Measurements from ENCODE around the gene RNF223. TPM values are rescaled to one million over a fixed set of nuclear protein-coding genes. Genes with fewer than 3 reads are reported as not detected.
"Not testable (repeated sequence)": the region's sequence is repeated elsewhere in the genome, so short reads cannot be mapped to it uniquely, and the experiment has no call there.

The RNF223 gene
- total RNA-seq, 2 experiments from 2014 or later, result not detected

DNA sequence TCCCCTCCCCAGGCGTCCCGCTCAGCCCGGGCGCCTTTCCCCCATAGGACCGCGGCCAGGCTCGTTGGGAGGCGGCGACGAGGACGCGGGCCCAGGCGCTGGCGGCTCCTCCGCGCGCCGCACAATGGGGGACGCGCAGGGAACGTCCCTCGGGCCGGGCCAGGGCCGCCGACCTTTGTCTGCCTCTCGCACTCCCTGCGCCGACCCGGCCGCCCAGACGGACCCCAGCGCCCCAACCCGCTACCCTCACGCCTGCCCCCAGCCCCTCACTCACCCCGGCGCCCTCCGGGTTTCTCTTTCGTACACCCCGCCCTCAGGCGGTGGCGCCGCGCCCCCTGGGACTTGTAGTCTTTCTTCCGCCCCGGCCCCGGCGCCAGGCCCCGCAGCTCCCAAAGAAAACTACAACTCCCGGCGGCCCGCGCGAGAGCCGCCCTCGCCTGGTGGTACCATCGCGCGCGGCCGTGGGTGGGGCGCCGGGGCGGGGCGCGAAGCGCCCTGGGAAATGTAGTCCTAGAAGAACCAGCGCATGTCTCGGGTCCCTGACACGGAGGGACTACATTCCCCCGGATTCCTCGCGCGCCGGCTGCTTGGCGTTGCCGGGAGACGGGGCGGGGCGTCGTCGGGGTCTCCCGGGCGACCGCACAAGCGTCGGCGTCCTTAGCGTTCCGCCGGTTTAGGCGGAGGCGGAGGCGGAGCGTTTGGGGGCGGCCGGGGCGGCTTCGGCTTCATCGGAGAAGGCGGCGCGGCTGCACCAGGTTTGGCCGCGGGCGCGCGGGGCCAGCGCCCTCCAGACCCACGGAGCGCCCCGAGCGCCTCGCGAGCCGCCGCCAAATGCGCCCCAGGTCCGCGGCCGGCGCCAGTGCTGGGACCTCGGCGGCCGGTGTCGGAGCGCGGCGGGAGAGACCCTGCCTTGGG lies 41.9 kb upstream of the RNF223 start, which contains the start of gene C1orf159:
C1orf159 (minus strand) TSS at position 304 of the 915 bp plus-strand sequence. CDS start 24,546 bp downstream, outside the sequence.
- Mint-ChIP-seq H3K27ac (peak within 1 kb of the TSS; percentile 61), H3K4me1 (peaks cover 15% of the 10 kb centered on the region), H3K36me3 (peaks cover 31% of the 10 kb centered on the region), H3K27me3 (peaks cover 18% of the 10 kb centered on the region), H3K9me3 (ENCODE audit: low read depth) (peaks cover 11% of the 10 kb centered on the region), H3K4me3 (peak within 1 kb of the TSS; percentile 74)
- CTCF ChIA-PET, result interaction anchor here (0.9 to 2.0 kb wide), 6 partner anchors 83 to 176 kb away, joined by 3 to 7 read pairs (median 4); partner anchors contain the start of gene TNFRSF18
- peak; percentile 98 for DNase-seq
- ATAC-seq, result peak; percentile 96

- H3K27me3 Mint-ChIP-seq, result peaks cover 18% of the 10 kb centered on the region
- H3K4me3 Mint-ChIP-seq, result peak overlapping the region; percentile 74
- no peak for DNase-seq
- ATAC-seq, result no peak
- H3K4me1 Mint-ChIP-seq, result peaks cover 15% of the 10 kb centered on the region
- peaks cover 37% of the 10 kb centered on the region for H3K36me3 Mint-ChIP-seq
- CTCF ChIA-PET, result interaction anchor here (1.0 to 1.4 kb wide), 3 partner anchors 101 to 135 kb away, joined by 3 to 4 read pairs (median 4); no protein-coding TSS in a partner anchor
- H3K9me3 Mint-ChIP-seq (ENCODE audit: low read depth), result peaks cover 11% of the 10 kb centered on the region
- H3K27ac Mint-ChIP-seq, result peak overlapping the region; percentile 61
These were observed 41.2 kb upstream of the RNF223 start for GRCh38 chr1:1115136-1115785.

- ATAC-seq, result no peak
- peak overlapping the region; percentile 74 for H3K4me3 Mint-ChIP-seq
- no peak overlapping the region for H3K27ac Mint-ChIP-seq
- peaks cover 15% of the 10 kb centered on the region for H3K4me1 Mint-ChIP-seq
- CTCF ChIA-PET, result no interaction called here
- DNase-seq, result no peak
- H3K27me3 Mint-ChIP-seq, result peaks cover 13% of the 10 kb centered on the region
- H3K9me3 Mint-ChIP-seq (ENCODE audit: low read depth), result peaks cover 11% of the 10 kb centered on the region
- H3K36me3 Mint-ChIP-seq, result peaks cover 39% of the 10 kb centered on the region
These were observed 40.3 kb upstream of the RNF223 start for GRCh38 chr1:1114431-1114830.

DNA sequence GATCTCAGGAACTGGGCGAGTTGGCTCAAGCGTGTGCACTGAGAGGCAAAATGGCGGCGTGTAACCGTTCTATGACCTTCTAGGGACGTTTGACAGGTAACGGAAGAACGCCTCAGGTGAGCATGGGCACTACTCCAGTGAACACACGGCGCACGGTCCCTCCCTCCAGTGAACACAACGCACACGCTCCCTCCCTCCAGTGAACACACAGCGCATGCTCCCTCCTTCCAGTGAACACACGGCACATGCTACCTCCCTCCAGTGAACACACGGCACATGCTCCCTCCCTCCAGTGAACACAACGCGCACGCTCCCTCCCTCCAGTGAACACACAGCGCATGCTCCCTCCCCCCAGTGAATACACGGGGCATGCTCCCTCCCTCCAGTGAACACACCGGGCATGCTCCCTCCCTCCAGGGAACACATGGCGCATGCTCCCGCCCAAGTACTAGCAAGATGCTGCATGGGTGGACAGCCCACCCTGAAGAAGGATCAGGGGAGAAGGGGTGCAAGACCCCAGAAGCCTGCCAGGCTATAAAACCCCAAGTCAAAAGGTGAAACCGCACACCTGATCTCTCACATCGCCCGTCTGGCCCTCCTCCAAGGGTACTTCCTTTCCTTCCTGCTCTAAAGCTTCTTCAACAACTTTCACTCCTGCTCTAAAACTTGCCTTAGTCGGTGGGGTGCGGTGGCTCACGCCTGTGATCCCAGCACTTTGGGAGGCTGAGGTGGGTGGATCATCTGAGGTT lies 38.3 kb upstream of the RNF223 start:
- Mint-ChIP-seq H3K27ac (no peak overlapping the region), H3K4me3 (no peak overlapping the region), H3K9me3 (ENCODE audit: low read depth) (peaks cover 15% of the 10 kb centered on the region), H3K27me3 (peaks cover under 1% of the 10 kb centered on the region), H3K4me1 (peaks cover 17% of the 10 kb centered on the region), H3K36me3 (peaks cover 39% of the 10 kb centered on the region)
- no peak for ATAC-seq
- no peak for DNase-seq
- CTCF ChIA-PET, result interaction anchor here (1.4 kb wide), 1 partner anchor 48 kb away, joined by 4 read pairs; no protein-coding TSS in a partner anchor

- no peak for DNase-seq
- Mint-ChIP-seq H3K36me3 (peaks cover 43% of the 10 kb centered on the region), H3K9me3 (ENCODE audit: low read depth) (peaks cover 15% of the 10 kb centered on the region), H3K27me3 (no peaks in the 10 kb centered on the region), H3K4me1 (peaks cover 17% of the 10 kb centered on the region), H3K4me3 (no peak overlapping the region), H3K27ac (no peak overlapping the region)
- CTCF ChIA-PET, result interaction anchor here (1.0 to 1.4 kb wide), 2 partner anchors 9 to 48 kb away, joined by 3 to 4 read pairs; no protein-coding TSS in a partner anchor
- ATAC-seq, result no peak
These were observed 37.6 kb upstream of the RNF223 start for GRCh38 chr1:1111516-1112236.

DNA sequence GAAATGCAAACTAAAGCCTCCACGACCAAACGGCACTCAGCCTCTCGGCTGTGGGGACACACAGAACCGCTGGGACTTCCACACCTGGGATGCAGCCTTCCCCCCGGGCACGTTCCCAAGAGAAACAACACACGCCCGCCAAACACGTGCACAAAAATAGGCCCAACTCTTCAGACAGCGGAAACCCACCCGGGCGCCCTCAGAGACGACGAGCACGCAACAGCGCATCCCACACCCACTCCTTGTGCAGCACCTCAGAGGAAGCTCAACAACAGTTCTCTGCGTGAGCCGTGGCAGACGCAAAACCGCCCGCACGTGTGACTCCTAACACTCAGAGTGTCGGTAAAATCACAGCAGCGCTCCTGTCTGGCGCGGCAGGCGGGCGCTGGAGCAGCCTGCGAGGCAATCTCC lies 36.5 kb upstream of the RNF223 start:
- DNase-seq (no peak), ATAC-seq (no peak)
- no peak overlapping the region for H3K27ac Mint-ChIP-seq
- peaks cover 20% of the 10 kb centered on the region for H3K9me3 Mint-ChIP-seq (ENCODE audit: low read depth)
- CTCF ChIA-PET, result interaction anchor here (0.7 kb wide), 1 partner anchor 12 kb away, joined by 3 read pairs; no protein-coding TSS in a partner anchor
- no peaks in the 10 kb centered on the region for H3K27me3 Mint-ChIP-seq
- H3K4me3 Mint-ChIP-seq, result no peak overlapping the region
- H3K36me3 Mint-ChIP-seq, result peaks cover 48% of the 10 kb centered on the region
- H3K4me1 Mint-ChIP-seq, result peaks cover 19% of the 10 kb centered on the region

GRCh38 chr1:1109743-1110142 lies 35.6 kb upstream of the RNF223 start:
- ATAC-seq, result no peak
- Mint-ChIP-seq H3K9me3 (ENCODE audit: low read depth) (peaks cover 20% of the 10 kb centered on the region), H3K27me3 (no peaks in the 10 kb centered on the region), H3K27ac (no peak overlapping the region), H3K36me3 (peaks cover 47% of the 10 kb centered on the region), H3K4me3 (no peak overlapping the region), H3K4me1 (peaks cover 17% of the 10 kb centered on the region)
- CTCF ChIA-PET, result no interaction called here
- DNase-seq, result no peak

DNA sequence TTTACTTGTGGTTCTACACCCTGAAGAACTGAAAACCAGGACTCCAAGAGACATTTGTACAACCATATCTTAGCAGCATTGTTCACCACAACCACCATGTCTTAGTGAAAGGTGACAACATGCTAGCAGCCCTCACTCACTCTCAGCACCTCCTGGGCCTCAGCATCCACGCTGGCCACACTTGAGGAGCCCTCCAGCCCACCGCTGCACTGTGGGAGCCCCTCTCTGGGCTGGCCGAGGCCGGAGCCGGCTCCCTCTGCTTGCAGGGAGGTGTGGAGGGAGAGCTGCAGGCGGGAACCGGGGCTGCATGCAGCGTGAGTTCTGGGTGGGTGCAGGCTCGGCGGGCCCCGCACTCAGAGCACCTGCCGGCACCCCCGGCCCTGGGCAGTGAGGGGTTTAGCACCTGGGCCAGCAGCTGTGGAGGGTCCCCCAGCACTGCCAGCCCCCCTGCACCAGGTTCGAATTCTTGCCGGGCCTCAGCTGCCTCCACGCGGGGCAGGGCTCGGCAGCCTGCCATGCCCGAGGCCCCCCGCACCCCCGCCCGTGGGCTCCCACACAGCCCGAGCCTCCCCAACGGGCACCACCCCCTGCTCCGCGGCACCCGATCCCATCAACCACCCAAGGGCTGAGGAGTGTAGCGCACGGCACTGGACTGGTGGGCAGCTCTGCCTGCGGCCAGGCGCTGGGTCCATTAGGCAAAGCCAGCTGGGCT lies 32.6 kb upstream of the RNF223 start:
- ATAC-seq, result no peak
- Mint-ChIP-seq H3K36me3 (peaks cover 44% of the 10 kb centered on the region), H3K9me3 (ENCODE audit: low read depth) (peaks cover 17% of the 10 kb centered on the region), H3K4me1 (peaks cover 33% of the 10 kb centered on the region), H3K27ac (no peak overlapping the region), H3K4me3 (no peak overlapping the region), H3K27me3 (peaks cover 7% of the 10 kb centered on the region)
- DNase-seq, result no peak
- CTCF ChIA-PET, result no interaction called here

DNA sequence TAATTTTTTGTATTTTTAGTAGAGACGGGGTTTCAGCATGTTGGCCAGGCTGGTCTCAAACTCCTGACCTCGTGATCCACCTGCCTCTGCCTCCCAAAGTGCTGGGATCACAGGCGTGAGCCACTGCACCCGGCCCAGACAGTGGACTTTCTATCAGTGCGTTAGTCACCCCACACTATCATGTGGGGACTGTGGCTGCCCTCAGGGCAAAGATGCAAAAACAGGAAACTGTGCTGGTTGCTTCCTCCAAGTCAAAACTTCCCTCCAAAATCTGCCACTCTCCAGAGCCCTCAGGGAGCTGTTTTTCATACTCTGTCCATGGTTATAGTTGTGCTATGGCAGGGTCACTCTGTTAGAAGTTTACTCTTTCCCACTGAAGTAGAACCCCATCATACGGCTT lies 30.0 kb upstream of the RNF223 start:
- Mint-ChIP-seq H3K9me3 (ENCODE audit: low read depth) (peaks cover 30% of the 10 kb centered on the region), H3K36me3 (peaks cover 46% of the 10 kb centered on the region), H3K27ac (peak overlapping the region; percentile 34), H3K4me1 (peaks cover 51% of the 10 kb centered on the region)
- not testable (repeated sequence) for H3K4me3 Mint-ChIP-seq, DNase-seq, H3K27me3 Mint-ChIP-seq
- ATAC-seq, result peak; percentile 30
- CTCF ChIA-PET, result interaction anchor here (1.3 kb wide), 1 partner anchor 18 kb away, joined by 4 read pairs; no protein-coding TSS in a partner anchor

DNA sequence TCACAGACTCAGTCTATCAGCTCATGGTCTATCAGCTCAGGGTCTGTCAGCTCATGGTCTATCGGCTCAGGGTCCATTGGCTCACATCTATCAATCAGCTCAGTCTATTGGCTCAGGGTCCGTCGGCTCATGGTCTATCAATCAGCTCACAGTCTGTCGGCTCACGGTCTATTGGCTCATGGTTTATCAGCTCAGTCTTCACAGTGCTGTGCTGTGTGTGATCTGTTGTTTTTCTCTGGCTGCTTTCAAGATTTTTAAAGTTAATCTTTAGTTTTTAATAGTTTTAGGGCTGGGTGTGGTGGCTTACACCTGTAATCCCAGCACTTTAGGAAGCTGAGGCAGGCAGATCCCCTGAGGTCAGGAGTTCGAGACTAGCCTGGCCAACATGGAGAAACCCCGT lies 27.4 kb upstream of the RNF223 start:
- no peak overlapping the region for H3K4me3 Mint-ChIP-seq
- no peak for DNase-seq
- peaks cover 12% of the 10 kb centered on the region for H3K27me3 Mint-ChIP-seq
- CTCF ChIA-PET, result interaction anchor here (0.6 to 1.0 kb wide), 2 partner anchors 18 to 21 kb away, joined by 3 read pairs; no protein-coding TSS in a partner anchor
- ATAC-seq, result no peak
- peaks cover 35% of the 10 kb centered on the region for H3K9me3 Mint-ChIP-seq (ENCODE audit: low read depth)
- peaks cover 54% of the 10 kb centered on the region for H3K4me1 Mint-ChIP-seq
- no peak overlapping the region for H3K27ac Mint-ChIP-seq
- peaks cover 53% of the 10 kb centered on the region for H3K36me3 Mint-ChIP-seq

- DNase-seq (no peak), ATAC-seq (no peak)
- Mint-ChIP-seq H3K36me3 (peaks cover 54% of the 10 kb centered on the region), H3K27ac (peak overlapping the region; percentile 49), H3K4me3 (no peak overlapping the region), H3K4me1 (peaks cover 52% of the 10 kb centered on the region), H3K9me3 (ENCODE audit: low read depth) (peaks cover 31% of the 10 kb centered on the region), H3K27me3 (peaks cover 12% of the 10 kb centered on the region)
- CTCF ChIA-PET, result no interaction called here
These were observed 26.2 kb upstream of the RNF223 start for GRCh38 chr1:1100296-1100695.
